Right ventricle myocardium inferior (tissue), 1 donor: ENCODE measurements around the gene PUS7L. TPM values are rescaled to one million over a fixed set of nuclear protein-coding genes. Genes with fewer than 3 reads are reported as not detected.

ENCODE experiments used
- ATAC-seq: fragments of 200-7000 bp; cut with Tn5 transposase; one replicate; pipeline ENCODE4 v1.9.1; 2020; ENCODE audit warnings: mild to moderate bottlenecking, moderate library complexity
- DNase-seq: peaks from one replicate; pipeline ENCODE4 v3.0.0; 2021; ENCODE audit errors: missing footprints
- intact Hi-C: fragments of 100-400 bp; cut with DNase I; formaldehyde crosslinking; loops from one replicate; pipeline ENCODE4 v1.11.0; 2022
- long read RNA-seq: library from polyadenylated mRNA; unstranded; transcript quantifications from one replicate; pipeline ENCODE4 v2.0.0, GENCODE V29; 2021
- total RNA-seq: library from RNA; stranded (reverse); fragmentation: NEBNext Ultra II Directional; extraction: Animal tissue kit (Norgen Biotek cat#: 25700); gene quantifications from one replicate; pipeline ENCODE4 v1.2.1, GENCODE V29; 2021
- donor health status: DM: no; HTN: yes; CAD: no; lungs with severe emphysema.

PUS7L gene
- total RNA-seq, result 3.5 TPM
- long read RNA-seq, result 0 reads

GRCh38 chr12:43758728-43759563, at the start of gene PUS7L, which contains the start of gene IRAK4:
TSS of gene PUS7L (minus strand) at chr12:43758790. CDS start at chr12:43755245, 3,545 bp downstream.
TSS of gene IRAK4 (plus strand) at chr12:43758951. CDS start at chr12:43768112, 9,161 bp downstream.
- ATAC-seq (peak; percentile 100), DNase-seq (peak; percentile 98)
- intact Hi-C loops, result loop anchor here (2.0 kb wide), 2 partner anchors 48 to 78 kb away; partner anchors contain the start of genes TMEM117 and TWF1

GRCh38 chr12:43807386-43807785, 48.8 kb upstream of the PUS7L start:
- intact Hi-C loops, result loop anchor here (2.0 kb wide), 3 partner anchors 29 to 75 kb away; partner anchors contain the start of genes IRAK4, PUS7L and TMEM117
- ATAC-seq (no peak), DNase-seq (no peak)

- no peak for DNase-seq
- ATAC-seq, result no peak
- intact Hi-C loops, result loop anchor here (2.0 kb wide), 3 partner anchors 30 to 76 kb away; partner anchors contain the start of genes IRAK4, PUS7L and TMEM117
Observed at GRCh38 chr12:43806737-43807072, 48.1 kb upstream of the PUS7L start.

GRCh38 chr12:43805860-43806736, 47.5 kb upstream of the PUS7L start, which contains the start of gene TWF1:
TSS of gene TWF1 (minus strand) at chr12:43806317. CDS start at chr12:43806245, 72 bp downstream.
- ATAC-seq (peak; percentile 100), DNase-seq (peak; percentile 95)
- intact Hi-C loops, result loop anchor here (2.0 kb wide), 3 partner anchors 31 to 77 kb away; partner anchors contain the start of genes IRAK4, PUS7L and TMEM117

- no peak for DNase-seq
- intact Hi-C loops, result no loop called here
- no peak for ATAC-seq
Observed at GRCh38 chr12:43805149-43805859, 46.7 kb upstream of the PUS7L start.

GRCh38 chr12:43797561-43798217, 39.1 kb upstream of the PUS7L start:
- intact Hi-C loops, result no loop called here
- ATAC-seq, result no peak
- DNase-seq, result no peak

GRCh38 chr12:43795716-43796280, 37.2 kb upstream of the PUS7L start:
- intact Hi-C loops, result no loop called here
- DNase-seq (no peak), ATAC-seq (no peak)

GRCh38 chr12:43789941-43790340, 31.4 kb upstream of the PUS7L start:
- intact Hi-C loops, result no loop called here
- no peak for ATAC-seq
- no peak for DNase-seq

- ATAC-seq, result no peak
- DNase-seq, result no peak
- intact Hi-C loops, result no loop called here
Observed at GRCh38 chr12:43786899-43787693, 28.5 kb upstream of the PUS7L start.

GRCh38 chr12:43776498-43776897, 17.9 kb upstream of the PUS7L start:
- ATAC-seq (no peak), DNase-seq (no peak)
- intact Hi-C loops, result loop anchor here (10.0 kb wide), 1 partner anchor 108 kb away; no protein-coding TSS in a partner anchor

- DNase-seq, result no peak
- intact Hi-C loops, result no loop called here
- ATAC-seq, result no peak
Observed at GRCh38 chr12:43766291-43766690, 7.7 kb upstream of the PUS7L start.

- ATAC-seq, result no peak
- no peak for DNase-seq
- intact Hi-C loops, result no loop called here
Observed at GRCh38 chr12:43764528-43764927, 5.9 kb upstream of the PUS7L start.

GRCh38 chr12:43763769-43764168, 5.2 kb upstream of the PUS7L start:
- ATAC-seq (no peak), DNase-seq (no peak)
- intact Hi-C loops, result no loop called here

- intact Hi-C loops, result no loop called here
- DNase-seq (no peak), ATAC-seq (no peak)
Observed at GRCh38 chr12:43762596-43762995, 4.0 kb upstream of the PUS7L start.

- no peak for DNase-seq
- no peak for ATAC-seq
- intact Hi-C loops, result no loop called here
Observed at GRCh38 chr12:43761500-43761899, 2.9 kb upstream of the PUS7L start.

- intact Hi-C loops, result no loop called here
- no peak for ATAC-seq
- no peak for DNase-seq
Observed at GRCh38 chr12:43760396-43760795, 1.8 kb upstream of the PUS7L start.

- intact Hi-C loops, result loop anchor here (2.0 kb wide), 2 partner anchors 49 to 79 kb away; partner anchors contain the start of genes TMEM117 and TWF1
- peak; percentile 41 for ATAC-seq
- DNase-seq, result peak; percentile 61
Observed at GRCh38 chr12:43758247-43758727, 303 bp downstream of the PUS7L start.
